HEK293 (cell line): ENCODE measurements around the gene SLC8A2.

ENCODE experiments used
- AEBP2 ChIP-seq: fragments of 450-650 bp; formaldehyde crosslinking; IDR thresholded peaks from 2 replicates; pipeline ENCODE4 v1.5.1; 2016; ENCODE audit warnings: missing biosample characterization, missing genetic modification characterization, borderline replicate concordance
- ATF2 ChIP-seq: fragments of 450-650 bp; formaldehyde crosslinking; IDR thresholded peaks from 2 replicates; pipeline ENCODE4 v1.5.1; 2016; ENCODE audit warnings: missing biosample characterization, missing genetic modification characterization, low read depth
- BCL11A ChIP-seq: fragments of 450-650 bp; formaldehyde crosslinking; IDR thresholded peaks from 2 replicates; pipeline ENCODE4 v1.5.1; 2016; ENCODE audit warnings: low read depth, missing biosample characterization, missing genetic modification characterization
- GLIS2 ChIP-seq: fragments of 450-650 bp; formaldehyde crosslinking; IDR thresholded peaks from 2 replicates; pipeline ENCODE4 v1.5.1; 2016; ENCODE audit warnings: missing biosample characterization, missing genetic modification characterization
- IKZF3 ChIP-seq: fragments of 450-650 bp; IDR thresholded peaks from 2 replicates; pipeline ENCODE4 v1.5.0; 2018; ENCODE audit warnings: missing biosample characterization, mild to moderate bottlenecking, missing genetic modification characterization, moderate library complexity
- PBX3 ChIP-seq: sonication (generic); formaldehyde crosslinking; IDR thresholded peaks from 2 replicates; pipeline ENCODE4 v1.8.1; 2022; ENCODE audit warnings: mild to moderate bottlenecking, moderate library complexity, missing genetic modification reagents
- PRDM2 ChIP-seq: fragments of 450-650 bp; formaldehyde crosslinking; IDR thresholded peaks from 2 replicates; pipeline ENCODE4 v1.5.1; 2016; ENCODE audit warnings: missing biosample characterization, missing genetic modification characterization, borderline replicate concordance
- PRDM6 ChIP-seq: fragments of 450-650 bp; formaldehyde crosslinking; IDR thresholded peaks from 2 replicates; pipeline ENCODE4 v1.5.1; 2017; ENCODE audit warnings: missing biosample characterization, missing genetic modification characterization
- ZBTB11 ChIP-seq: fragments of 450-650 bp; formaldehyde crosslinking; conservative IDR thresholded peaks from 2 replicates; pipeline ENCODE4 v1.5.1; 2016; ENCODE audit warnings: low read depth, missing biosample characterization, missing genetic modification characterization
- ZFHX2 ChIP-seq: fragments of 450-650 bp; formaldehyde crosslinking; conservative IDR thresholded peaks from 2 replicates; pipeline ENCODE4 v1.5.1; 2016; ENCODE audit warnings: missing biosample characterization, missing genetic modification characterization
- ZFP37 ChIP-seq: fragments of 450-650 bp; formaldehyde crosslinking; IDR thresholded peaks from 2 replicates; pipeline ENCODE4 v1.5.1; 2016; ENCODE audit warnings: missing biosample characterization, missing genetic modification characterization
- ZNF16 ChIP-seq: fragments of 450-650 bp; formaldehyde crosslinking; IDR thresholded peaks from 2 replicates; pipeline ENCODE4 v1.5.1; 2016; ENCODE audit warnings: low read depth, missing biosample characterization, missing genetic modification characterization
- ZNF174 ChIP-seq: fragments of 450-650 bp; formaldehyde crosslinking; IDR thresholded peaks from 2 replicates; pipeline ENCODE4 v1.5.0; 2017; ENCODE audit warnings: missing biosample characterization, mild to moderate bottlenecking, missing genetic modification characterization
- ZNF211 ChIP-seq: fragments of 450-650 bp; formaldehyde crosslinking; IDR thresholded peaks from 2 replicates; pipeline ENCODE4 v1.5.1; 2016; ENCODE audit warnings: low read depth, missing biosample characterization, missing genetic modification characterization
- ZNF404 ChIP-seq: fragments of 450-650 bp; formaldehyde crosslinking; IDR thresholded peaks from 2 replicates; pipeline ENCODE4 v1.5.1; 2017; ENCODE audit warnings: missing biosample characterization, missing genetic modification characterization
- ZNF48 ChIP-seq: fragments of 450-650 bp; formaldehyde crosslinking; IDR thresholded peaks from 2 replicates; pipeline ENCODE4 v1.5.1; 2016; ENCODE audit warnings: missing biosample characterization, missing genetic modification characterization
- ZNF558 ChIP-seq: fragments of 450-650 bp; formaldehyde crosslinking; IDR thresholded peaks from 2 replicates; pipeline ENCODE4 v1.5.1; 2016; ENCODE audit warnings: missing biosample characterization, missing genetic modification characterization
- ZNF560 ChIP-seq: fragments of 450-650 bp; formaldehyde crosslinking; IDR thresholded peaks from 2 replicates; pipeline ENCODE4 v1.5.1; 2017; ENCODE audit warnings: missing biosample characterization, missing genetic modification characterization, borderline replicate concordance
- ZNF623 ChIP-seq: fragments of 450-650 bp; formaldehyde crosslinking; IDR thresholded peaks from 2 replicates; pipeline ENCODE4 v1.5.1; 2016; ENCODE audit warnings: missing biosample characterization, missing genetic modification characterization
- ZNF785 ChIP-seq: fragments of 450-650 bp; formaldehyde crosslinking; IDR thresholded peaks from 2 replicates; pipeline ENCODE4 v1.5.1; 2016; ENCODE audit warnings: missing biosample characterization, missing genetic modification characterization
- ZSCAN4 ChIP-seq: fragments of 450-650 bp; formaldehyde crosslinking; IDR thresholded peaks from 2 replicates; pipeline ENCODE4 v1.5.1; 2017; ENCODE audit warnings: missing biosample characterization, missing genetic modification characterization

The SLC8A2 gene

GRCh38 chr19:47427241-47428176 lies 44.2 kb downstream of the SLC8A2 start (continued):
- TF ChIP-seq ZBTB11 (tag by site-specific recombination) (no peak), IKZF3 (tag by site-specific recombination) (0 out of 2 replicates have a peak, but pooled peaks have one; percentile 43), ZNF558 (tag by site-specific recombination) (no peak), ZNF211 (tag by site-specific recombination) (no peak), ZNF174 (no peak), ATF2 (tag by site-specific recombination) (no peak), ZFP37 (tag by site-specific recombination) (no peak), GLIS2 (0 out of 2 replicates have a peak, but pooled peaks have one; percentile 13), ZNF404 (tag by site-specific recombination) (no peak), ZNF785 (tag by site-specific recombination) (no peak), AEBP2 (tag by site-specific recombination) (no peak), ZNF48 (no peak), ZNF560 (no peak), BCL11A (tag by site-specific recombination) (no peak), ZNF623 (tag by site-specific recombination) (0 out of 2 replicates have a peak, but pooled peaks have one; percentile 2), ZNF16 (tag by site-specific recombination) (no peak), PRDM6 (no peak), PBX3 (CRISPR knock-in tag) (no peak), ZSCAN4 (tag by site-specific recombination) (0 out of 2 replicates have a peak, but pooled peaks have one; percentile 24), ZFHX2 (tag by site-specific recombination) (peak; percentile 78), PRDM2 (no peak)
